Right ventricle myocardium superior (tissue), 1 donor: Measurements from ENCODE around the gene DLGAP1. TPM values are rescaled to one million over a fixed set of nuclear protein-coding genes. Genes with fewer than 3 reads are reported as not detected.
A peak's percentile ranks its signal among the peaks of the same experiment; 100 is the strongest.

Experiments used
- ATAC-seq: fragments of 200-7000 bp; cut with Tn5 transposase; one replicate; pipeline ENCODE4 v1.9.1; 2020; ENCODE audit warnings: mild to moderate bottlenecking; ENCODE audit not compliant: poor library complexity
- DNase-seq: peaks from one replicate; pipeline ENCODE4 v3.0.0-alpha.2; 2020
- intact Hi-C: fragments of 100-400 bp; cut with DNase I; formaldehyde crosslinking; loops from one replicate; pipeline ENCODE4 v1.11.2; 2022
- total RNA-seq: library from RNA; stranded (reverse); fragmentation: NEBNext Ultra II Directional; extraction: Animal tissue kit (Norgen Biotek cat#: 25700); gene quantifications from one replicate; pipeline ENCODE4 v1.2.1, GENCODE V29; 2021
- donor health status: DM: no; HTN: yes; CAD: no; lungs with severe emphysema.

DLGAP1 gene
- total RNA-seq, 1 donor from 2014 or later = 0.08 TPM

DNA sequence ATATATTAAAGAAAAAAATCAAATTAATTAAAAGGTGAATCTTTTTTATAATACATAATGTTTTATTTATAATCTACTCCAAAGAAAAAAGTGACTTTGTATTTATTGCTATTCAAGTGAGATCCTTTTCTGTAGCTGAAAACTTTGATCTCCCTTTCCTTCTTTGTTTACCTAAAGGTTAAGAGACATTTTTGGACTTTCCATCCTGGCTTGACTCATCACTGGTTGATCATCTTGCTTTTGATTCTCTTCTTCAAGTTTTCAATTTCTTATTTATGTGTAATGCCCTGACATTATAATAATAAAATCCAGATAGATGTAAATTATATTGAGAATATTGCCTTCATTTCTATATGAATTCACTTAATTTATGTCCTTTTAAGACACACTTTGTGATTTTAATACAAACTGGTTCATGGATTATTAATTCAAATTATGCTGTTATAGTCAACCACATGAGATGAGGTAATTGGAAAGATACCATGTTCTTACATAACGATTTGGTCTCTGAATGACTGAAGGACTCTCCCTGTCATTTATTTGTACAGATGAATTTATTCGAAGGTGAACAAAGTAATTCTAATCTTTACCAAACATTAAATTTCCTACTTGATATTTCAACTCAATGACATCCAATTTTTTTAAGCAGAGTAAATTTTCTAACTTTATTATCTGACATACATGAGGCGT lies 820.7 kb downstream of the DLGAP1 start:
- DNase-seq (no peak), ATAC-seq (no peak)
- intact Hi-C loops = no loop called here

DNA sequence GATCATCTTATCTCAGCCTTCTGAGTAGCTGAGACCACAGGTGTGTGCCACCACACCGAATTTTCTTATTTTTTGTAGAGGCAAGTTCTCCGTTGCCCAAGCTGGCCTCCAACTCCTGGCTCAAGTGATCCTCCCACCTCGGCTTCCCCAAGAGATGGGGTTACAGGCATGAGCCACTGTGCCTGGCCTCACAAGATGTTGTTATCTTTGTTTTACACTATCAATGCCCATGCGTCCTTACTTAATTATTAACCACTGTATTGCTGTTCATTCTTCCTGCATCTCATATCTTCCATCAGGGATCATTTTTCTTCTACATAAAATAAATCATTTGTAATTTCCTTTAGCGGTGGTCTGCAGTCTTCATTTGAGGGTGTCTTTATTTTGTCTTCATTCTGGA lies 823.2 kb downstream of the DLGAP1 start:
- intact Hi-C loops = no loop called here
- no peak for DNase-seq
- no peak for ATAC-seq

DNA sequence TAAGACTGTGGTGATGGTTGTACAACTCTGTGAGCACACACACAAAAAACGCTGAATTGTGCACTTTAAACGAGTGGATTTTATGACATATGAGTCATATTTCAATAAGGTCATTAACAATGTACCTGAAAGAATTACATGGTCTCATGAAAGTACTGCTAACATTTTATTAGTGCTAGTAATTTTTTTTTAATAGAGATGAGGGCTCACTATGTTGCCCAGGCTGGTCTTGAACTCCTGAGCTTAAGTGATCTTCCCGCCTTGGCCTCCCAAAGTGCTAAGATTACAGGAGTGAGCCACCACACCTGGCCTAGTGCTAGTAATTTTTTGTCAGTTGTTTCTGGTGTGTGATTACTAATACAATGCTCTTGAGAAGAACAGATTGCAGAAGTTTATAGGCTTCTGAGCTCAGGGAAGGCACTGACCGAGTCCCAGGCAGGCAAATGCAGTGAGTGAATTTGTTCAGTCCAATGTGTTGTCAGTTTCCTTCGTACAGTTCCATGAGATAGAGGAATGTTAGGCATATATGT lies 828.1 kb downstream of the DLGAP1 start:
- intact Hi-C loops = no loop called here
- DNase-seq (no peak), ATAC-seq (no peak)

DNA sequence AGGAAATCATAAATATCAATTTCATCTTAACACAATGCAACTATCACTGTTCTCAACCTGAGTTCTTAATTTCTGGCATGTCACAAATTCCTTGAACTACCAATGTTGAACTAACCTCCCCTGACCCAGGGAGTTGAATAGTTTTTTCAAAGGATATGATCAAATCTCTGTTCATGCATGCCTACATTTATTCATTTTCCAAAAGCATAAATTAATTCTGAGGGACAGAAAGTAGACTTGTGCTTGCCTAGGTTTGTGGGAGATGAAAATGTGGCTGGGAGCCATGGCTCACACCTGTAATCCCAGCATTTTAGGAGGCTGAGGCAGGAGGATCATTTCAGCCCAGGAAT lies 829.4 kb downstream of the DLGAP1 start:
- no peak for DNase-seq
- ATAC-seq = no peak
- intact Hi-C loops = no loop called here

DNA sequence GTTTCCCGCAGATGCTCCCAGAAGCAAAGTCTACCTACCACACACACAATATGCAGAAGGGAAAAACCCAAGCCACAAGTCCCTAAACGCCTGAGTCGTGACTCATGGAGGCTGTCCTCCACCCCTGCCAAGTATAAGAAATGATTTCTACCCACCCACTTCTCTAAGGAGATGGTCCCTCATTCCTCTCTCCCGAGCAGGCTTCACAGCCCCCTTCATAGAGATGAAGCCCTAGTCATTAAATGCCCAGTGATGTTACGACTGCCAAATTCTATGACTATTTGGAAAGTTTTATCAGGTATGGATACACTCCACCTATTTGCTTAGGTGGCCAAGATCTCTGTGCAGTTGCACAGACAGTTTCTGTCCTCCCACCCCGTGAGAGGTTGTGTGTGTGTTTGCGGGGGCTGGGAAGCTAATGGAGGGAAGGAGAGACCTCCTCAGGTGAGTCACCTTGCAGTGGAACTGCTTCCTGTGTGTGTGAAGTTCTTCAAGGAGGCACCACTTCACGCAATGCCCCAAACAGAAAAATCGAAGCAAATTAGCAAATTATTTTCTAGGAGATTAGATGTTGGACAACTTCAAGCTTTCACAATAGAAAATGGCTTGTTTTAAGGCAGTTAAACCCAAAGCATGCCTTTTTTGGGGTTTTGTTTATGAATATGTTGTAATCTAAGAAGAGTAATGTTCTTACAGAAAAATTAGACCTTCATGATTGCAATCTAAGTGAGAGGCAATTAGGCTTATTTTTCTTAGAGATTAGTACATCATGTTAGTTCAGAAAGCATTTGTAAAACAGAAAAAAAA lies 830.0 kb downstream of the DLGAP1 start:
- ATAC-seq (peak; percentile 32), DNase-seq (no peak)
- intact Hi-C loops = no loop called here

DNA sequence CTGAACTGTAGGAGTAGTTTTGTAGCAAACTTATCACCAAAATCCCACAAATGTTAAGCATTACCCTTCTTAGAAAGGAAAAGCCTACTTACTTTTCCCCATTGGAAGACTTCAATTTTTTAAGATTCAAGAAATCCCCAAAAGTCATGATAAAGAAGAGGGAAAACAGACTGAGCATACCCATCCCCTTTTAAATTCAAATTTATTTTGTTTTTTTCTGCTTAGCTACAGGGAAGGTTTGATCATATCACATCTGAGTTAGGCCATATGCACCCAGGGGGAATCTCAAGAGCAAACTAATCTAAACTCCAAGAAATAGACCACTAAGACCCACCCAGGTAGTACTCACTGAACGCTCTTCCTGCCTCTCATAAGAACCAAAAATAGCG lies 830.6 kb downstream of the DLGAP1 start:
- ATAC-seq (no peak), DNase-seq (no peak)
- intact Hi-C loops = no loop called here

DNA sequence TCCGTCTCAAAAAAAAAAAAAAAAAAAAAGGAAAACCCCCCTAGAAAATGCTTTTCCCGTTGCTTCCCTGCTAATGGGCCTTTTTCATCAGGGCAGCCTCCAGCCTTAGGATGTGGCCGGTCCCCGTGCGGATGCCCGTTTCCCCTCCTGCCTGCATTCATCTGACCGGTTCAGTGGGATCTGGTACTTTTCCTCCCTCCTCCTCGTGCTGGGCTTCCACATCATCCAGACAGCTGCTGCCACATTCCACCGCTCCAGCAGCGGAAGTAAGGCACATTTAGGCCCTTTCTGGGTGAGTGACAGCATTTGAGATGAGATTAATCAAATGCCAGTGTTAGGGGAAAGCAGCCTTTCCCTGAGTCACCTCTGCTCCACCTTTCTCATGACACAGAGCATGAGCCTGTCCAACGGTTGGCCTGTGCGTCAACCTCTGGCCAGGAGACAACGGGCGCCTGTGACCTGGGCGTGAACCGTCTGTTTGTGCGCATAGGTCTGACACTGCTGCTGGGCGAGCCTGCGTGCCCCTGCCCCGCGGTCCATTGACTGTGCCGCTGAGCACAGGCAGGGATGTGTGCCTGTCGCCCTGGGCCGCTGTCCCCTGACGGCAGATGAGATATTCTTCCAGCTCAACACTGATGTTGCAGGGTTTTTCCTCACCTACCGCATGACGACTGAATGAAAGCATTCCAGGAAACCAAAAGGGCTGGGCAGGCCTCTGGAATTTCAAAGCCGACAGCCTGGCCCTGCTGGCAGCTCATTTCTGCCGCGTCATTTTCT lies 831.1 kb downstream of the DLGAP1 start:
- intact Hi-C loops = no loop called here
- peak; percentile 87 for ATAC-seq

DNA sequence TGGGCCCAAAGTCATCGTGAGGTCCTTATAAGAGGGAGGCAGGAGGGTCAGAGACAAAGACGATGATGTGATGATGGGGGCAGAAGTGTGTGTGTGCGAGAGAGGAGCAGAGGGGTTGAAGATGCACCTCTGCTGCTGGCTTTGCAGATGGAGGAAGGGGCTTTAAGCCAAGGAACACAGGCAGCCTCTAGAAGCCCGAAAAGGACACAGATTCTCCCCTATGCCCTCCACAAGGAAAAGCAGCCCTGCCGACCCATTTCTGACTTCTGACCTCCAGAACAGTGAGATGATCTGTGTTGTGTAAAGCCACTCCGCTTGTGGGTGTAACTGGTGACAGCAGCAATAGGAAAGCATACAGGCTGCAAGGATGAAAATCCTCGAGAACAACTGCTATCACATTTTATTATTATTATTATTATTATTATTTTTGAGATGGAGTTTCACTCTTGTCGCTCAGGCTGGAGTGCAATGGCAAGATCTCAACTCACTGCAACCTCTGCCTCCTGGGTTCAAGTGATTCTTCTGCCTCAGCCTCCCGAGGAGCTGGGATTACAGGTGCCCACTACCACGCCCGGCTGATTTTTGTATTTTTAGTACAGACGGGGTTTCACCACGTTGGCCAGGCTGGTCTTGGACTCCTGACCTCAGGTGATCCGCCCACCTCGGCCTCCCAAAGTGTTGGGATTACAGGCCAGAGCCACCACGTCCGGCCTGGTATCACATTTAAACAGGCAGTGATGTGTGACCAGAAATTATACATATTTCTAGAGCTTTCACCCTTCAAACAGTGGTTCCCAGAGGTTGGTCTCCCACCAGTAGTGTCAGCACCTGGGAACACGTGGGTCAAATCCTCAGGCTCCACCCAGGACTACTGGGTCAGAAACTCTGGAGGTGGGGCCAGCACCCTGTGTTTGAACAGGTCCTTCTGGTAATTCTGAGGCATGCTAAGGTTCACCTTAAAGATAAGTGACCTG lies 834.7 kb downstream of the DLGAP1 start:
- ATAC-seq (no peak), DNase-seq (no peak)
- intact Hi-C loops = no loop called here

More for the DNA sequence above, 831.1 kb downstream of the DLGAP1 start:
- peak; percentile 82 for DNase-seq

DNA sequence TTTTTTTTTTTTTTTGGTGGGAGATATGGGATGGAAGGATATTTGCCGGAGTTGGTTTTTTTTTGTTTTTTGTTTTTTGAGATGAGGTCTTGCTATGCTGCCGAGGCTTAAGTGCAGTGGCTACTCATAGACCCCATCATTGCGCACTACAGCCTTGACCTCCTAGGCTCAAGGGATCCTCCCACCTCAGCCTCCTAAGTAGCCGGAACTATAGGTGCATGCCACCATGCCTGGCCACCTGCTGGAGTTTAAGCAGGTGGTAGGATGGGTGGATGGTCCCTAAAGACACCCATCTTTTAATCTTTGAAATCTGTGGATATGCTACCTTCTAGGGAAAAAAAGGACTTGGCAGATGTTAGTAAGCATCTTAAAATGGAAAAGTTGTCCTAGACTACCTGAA lies 835.4 kb downstream of the DLGAP1 start:
- intact Hi-C loops = no loop called here
- ATAC-seq (no peak), DNase-seq (no peak)

DNA sequence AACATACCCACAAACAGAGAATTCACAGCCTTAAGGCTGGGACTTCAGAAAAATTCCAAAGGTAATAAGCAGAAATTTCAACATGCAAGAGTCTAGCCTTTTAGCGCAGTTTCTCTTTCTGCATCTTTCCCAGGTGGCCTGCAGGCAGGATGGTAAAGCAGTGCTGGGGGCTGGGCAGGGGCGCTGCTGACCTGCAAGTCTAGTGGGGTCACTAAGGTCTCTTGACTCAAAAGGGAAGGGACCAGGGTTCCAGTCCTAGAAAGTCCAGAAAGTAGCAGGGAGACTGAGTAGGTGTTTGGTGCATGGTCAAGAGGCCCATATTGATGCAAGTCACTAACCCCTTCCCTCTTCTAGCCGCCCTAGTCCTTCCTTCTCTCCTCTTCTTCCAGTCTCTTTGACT lies 835.9 kb downstream of the DLGAP1 start:
- DNase-seq = no peak
- no peak for ATAC-seq
- intact Hi-C loops = no loop called here

DNA sequence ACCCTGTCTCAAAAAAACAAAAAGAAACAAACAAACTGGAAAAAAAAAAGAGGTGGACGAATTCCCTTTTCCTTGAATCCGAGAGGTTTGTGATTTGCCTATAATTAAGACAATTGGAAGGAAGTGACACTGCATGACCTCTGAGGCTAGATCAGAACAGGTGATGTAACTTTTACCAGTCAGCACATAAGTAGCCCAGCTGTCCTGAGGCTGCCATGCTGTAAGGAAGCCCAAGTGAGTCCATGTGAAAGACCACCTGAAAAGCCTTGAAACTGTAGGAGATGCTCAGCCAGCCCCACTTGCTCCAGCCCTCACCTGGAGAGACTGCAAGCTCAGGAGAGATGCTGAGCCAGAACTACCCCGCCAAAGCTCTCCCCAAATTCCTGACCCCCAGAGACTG lies 838.4 kb downstream of the DLGAP1 start:
- no peak for DNase-seq
- ATAC-seq = no peak
- intact Hi-C loops = no loop called here

DNA sequence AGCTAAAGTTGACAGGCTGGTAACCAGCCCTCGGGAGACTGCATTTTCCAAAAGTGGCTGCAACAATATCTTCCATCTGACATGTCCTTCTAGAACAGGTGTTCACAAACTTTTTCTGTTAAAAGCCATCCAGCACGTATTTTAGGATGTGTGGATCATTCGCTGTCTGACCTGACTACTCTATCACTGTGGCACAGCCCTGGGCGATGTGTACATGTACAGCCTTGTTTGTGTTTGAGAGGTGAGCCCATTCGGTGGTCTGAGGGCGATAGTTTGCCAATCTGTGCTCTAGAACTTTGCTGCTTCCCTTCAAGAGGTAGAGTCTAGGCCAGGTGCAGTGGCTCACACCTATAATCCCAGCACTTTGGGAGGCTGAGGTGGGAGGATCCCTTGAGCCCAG lies 839.0 kb downstream of the DLGAP1 start:
- intact Hi-C loops = no loop called here
- no peak for ATAC-seq
- DNase-seq = no peak

DNA sequence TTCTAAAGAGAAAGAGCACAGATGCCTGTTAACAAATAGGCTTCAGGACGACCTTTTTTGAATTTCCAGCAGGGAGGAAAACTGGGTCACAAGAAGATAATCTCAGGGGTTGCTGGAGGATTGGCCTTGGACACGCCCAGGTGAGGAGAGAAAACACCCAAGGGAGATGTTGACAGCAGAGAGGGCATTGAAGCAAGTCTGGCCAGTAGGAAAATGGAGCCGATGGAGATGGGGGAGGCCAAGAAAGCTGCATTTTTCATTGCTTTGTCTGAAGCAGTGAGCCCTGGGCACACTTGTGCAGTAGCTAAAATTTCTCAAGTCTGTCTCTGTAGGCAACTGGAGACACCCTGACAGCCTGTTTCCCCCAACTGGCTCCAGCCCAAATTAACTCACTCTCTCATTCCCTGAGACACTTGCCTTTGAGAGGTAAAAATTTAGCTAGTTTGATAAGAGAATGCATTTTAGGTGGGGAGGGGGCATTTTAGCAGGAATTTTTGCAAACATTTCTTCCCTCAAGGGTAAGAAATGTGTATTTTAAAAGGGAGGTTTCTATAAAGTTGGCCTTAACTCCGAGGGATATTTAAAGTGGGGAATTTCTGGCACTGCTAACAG lies 839.6 kb downstream of the DLGAP1 start:
- no peak for DNase-seq
- intact Hi-C loops = no loop called here
- ATAC-seq = no peak

DNA sequence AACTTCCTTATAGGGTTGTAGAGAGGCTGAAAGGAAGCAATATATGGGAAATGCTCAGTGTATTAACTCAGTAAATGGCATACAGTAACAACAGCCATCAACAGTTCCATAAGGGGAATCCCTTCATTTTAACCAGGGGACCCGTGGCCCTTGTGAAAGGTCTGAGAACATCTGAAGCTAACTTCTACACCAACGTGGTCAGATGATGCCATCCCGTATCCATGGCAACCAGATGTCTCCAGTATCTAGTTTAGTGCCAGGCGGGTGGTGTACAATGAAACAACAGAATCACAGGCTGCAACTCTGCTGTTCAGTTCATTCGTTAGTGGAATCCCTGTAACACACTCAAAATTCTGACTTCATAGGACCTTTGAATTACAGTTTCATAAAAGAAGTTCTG lies 842.8 kb downstream of the DLGAP1 start:
- ATAC-seq = no peak
- intact Hi-C loops = no loop called here
- DNase-seq = no peak

DNA sequence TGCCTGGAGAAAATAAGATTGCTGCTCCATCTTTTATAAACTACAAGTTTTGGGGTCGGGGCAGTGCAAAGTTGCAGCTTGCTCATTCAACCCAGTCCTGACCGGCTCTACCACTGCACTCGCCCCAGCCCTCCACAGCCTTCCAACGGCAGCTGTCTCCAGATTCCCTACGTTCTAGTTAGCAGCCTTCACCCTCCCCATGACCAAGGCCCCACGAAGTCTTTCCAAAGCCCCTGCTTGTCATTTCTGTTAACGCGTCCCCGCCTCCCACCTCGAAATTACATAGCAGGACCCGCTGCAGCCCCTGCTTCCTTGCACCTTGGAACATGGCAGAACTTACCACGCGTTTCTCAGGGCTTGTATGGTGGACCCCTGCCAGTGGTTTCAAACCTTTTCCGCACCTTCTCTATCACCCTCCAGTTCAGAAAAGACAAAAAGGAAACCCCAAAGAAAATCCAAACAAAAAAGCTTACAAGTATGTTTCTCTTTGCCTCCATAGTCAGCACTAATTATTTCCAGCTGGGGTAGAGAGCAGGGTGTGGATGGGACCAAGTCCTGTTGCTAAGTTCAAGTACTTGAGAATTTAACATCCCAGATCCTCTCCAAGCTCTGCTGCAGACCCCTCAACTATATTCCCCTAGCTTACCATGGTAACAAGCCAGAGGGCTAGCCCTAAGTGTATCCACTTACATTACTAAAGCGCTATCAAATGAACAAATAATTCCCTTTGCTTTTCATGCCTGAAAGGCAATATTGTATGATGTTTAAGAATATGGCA lies 843.6 kb downstream of the DLGAP1 start:
- DNase-seq (no peak), ATAC-seq (no peak)
- intact Hi-C loops = no loop called here

DNA sequence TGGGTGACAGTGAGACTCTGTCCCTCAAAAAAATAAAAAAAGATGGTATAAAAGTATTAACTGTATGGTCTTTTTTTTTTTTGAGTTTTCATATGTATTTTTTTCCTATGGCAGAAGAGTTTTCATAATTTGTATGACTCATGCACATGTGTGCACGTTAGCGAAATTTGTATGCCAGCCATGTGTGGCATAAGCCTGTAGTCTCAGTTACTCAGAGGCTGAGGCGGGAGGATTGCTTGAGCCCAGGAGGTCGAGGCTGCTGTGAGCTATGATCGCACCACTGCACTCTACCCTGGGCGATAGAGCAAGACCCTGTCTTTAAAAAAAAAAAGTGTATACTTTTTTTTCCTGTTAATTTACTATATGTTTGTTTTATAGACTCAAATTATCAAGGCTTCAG lies 844.3 kb downstream of the DLGAP1 start:
- no peak for DNase-seq
- intact Hi-C loops = no loop called here
- ATAC-seq = no peak

DNA sequence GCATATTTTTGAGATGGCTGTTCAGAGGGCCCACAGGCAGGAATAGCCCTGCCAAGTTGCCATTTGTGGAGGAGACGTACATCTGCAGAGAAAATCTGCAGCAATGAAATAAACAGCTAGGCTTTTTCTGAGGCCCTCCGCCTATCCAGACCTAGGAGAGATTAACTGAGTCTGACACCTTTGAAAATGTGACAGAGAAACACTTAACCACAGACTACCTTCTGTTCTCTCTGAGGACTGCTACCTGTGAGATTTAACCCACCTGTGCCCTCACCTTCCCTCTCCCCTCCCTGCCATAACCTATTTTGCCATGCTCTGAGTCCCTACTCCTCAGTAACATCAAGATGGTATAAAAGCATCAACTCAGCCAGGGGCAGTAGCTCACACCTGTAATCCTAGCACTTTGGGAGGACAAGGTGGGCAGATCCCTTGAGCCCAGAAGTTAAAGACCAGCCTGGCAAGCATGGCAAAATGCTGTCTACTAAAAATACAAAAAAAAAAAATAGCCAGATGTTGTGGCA lies 844.9 kb downstream of the DLGAP1 start:
- intact Hi-C loops = no loop called here
- DNase-seq (no peak), ATAC-seq (no peak)
